PFSK-1 (cell line): Measurements from ENCODE around the gene MTURN.

ENCODE experiments used
- FOXP2 ChIP-seq: optimal IDR thresholded peaks from 2 replicates; pipeline ENCODE3; 2011; ENCODE audit warnings: borderline replicate concordance, control low read depth, inconsistent platforms; ENCODE audit not compliant: insufficient read depth; ENCODE audit errors: extremely low read length, extremely low read depth
- POLR2AphosphoS5 ChIP-seq: IDR thresholded peaks from 2 replicates; pipeline ENCODE4 v1.6.1; 2012; ENCODE audit warnings: low read depth, mild to moderate bottlenecking, control low read depth, low read length, moderate library complexity
- SIN3A ChIP-seq: IDR thresholded peaks from 2 replicates; pipeline ENCODE4 v1.6.1; 2012; ENCODE audit warnings: mild to moderate bottlenecking, low read length, moderate library complexity, borderline replicate concordance; ENCODE audit not compliant: insufficient read depth
- TAF1 ChIP-seq: IDR thresholded peaks from 2 replicates; pipeline ENCODE4 v1.6.1; 2012; ENCODE audit warnings: low read length, control low read depth, borderline replicate concordance; ENCODE audit not compliant: insufficient read depth
- TF ChIP-seq, protein P1 (sequence below), 2 experiments: IDR thresholded peaks; 2 replicates each; pipeline versions ENCODE4 v1.6.1 to v1.8.0; 2011 to 2012; ENCODE audit warnings: low read depth in 2 of 2, low read length in 2 of 2, control low read depth in 1 of 2, inconsistent platforms in 1 of 2, mild to moderate bottlenecking in 1 of 2, moderate library complexity in 1 of 2; ENCODE audit not compliant: insufficient read depth in 1 of 2

Gene MTURN

DNA sequence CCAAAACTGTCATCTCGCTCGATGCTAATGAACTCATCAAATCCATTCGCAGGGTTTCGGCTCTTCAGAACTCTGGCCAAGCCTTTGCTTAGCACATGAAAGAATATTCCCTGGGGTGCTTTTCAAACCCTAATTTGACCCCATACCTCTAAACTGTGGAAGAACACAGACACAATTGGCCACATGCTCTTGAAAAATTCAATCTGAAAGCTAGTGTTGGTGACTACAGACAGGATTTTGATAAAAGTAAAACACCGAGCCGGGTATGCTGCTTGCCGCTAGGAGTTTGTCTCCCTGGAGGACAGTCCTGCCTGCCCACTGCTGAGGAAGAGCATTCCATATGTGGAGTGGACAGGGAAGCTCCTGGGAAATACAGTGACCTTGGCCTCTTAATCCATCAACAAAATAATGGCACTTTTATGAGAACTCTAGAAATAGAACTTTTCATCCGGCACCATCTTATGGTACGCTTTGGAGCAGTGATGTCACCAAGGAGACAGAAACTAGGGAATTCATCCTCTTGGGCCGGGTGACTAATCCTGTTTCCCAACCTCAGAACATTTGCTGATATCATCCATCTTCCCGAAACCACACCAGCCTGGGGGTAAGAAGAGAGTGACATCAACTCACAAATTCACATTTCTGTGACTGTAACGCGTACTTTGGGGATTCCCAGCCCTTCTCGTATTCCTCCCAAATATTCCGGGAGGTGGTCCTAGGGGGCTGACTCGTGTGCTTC lies 34.2 kb downstream of the MTURN start:
- no peak for TF ChIP-seq FOXP2
- no peak for TF ChIP-seq SIN3A
- TF ChIP-seq, protein P1, sequence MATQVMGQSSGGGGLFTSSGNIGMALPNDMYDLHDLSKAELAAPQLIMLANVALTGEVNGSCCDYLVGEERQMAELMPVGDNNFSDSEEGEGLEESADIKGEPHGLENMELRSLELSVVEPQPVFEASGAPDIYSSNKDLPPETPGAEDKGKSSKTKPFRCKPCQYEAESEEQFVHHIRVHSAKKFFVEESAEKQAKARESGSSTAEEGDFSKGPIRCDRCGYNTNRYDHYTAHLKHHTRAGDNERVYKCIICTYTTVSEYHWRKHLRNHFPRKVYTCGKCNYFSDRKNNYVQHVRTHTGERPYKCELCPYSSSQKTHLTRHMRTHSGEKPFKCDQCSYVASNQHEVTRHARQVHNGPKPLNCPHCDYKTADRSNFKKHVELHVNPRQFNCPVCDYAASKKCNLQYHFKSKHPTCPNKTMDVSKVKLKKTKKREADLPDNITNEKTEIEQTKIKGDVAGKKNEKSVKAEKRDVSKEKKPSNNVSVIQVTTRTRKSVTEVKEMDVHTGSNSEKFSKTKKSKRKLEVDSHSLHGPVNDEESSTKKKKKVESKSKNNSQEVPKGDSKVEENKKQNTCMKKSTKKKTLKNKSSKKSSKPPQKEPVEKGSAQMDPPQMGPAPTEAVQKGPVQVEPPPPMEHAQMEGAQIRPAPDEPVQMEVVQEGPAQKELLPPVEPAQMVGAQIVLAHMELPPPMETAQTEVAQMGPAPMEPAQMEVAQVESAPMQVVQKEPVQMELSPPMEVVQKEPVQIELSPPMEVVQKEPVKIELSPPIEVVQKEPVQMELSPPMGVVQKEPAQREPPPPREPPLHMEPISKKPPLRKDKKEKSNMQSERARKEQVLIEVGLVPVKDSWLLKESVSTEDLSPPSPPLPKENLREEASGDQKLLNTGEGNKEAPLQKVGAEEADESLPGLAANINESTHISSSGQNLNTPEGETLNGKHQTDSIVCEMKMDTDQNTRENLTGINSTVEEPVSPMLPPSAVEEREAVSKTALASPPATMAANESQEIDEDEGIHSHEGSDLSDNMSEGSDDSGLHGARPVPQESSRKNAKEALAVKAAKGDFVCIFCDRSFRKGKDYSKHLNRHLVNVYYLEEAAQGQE (IDR thresholded peaks at IDR 0.05; ENCODE audit: insufficient read depth in 1 of 2, low read depth in 2 of 2, low read length in 2 of 2), result no peak
- no peak for TF ChIP-seq POLR2AphosphoS5
- TF ChIP-seq TAF1, result no peak

DNA sequence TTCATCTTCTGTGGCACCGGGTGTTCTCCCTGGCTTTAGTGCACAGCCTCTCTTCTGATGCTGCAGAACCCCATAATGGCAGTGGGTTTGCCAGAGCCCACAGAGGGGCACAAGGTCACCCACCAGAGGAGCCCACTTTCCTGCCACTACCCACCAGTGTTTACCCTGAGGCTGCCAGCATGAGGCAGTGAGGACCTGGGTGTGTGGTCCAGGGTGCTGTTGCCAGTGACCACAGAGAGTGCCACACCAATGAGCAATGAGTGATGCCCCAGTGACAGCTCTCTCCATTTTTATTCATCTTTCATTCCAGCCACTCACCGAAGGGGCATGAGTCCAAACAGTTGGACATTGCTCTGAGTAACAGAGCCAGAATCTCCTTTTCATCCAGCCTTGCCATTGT lies 34.8 kb downstream of the MTURN start:
- TF ChIP-seq, protein P1 (IDR thresholded peaks at IDR 0.05; ENCODE audit: insufficient read depth in 1 of 2, low read depth in 2 of 2, low read length in 2 of 2), result no peak
- TF ChIP-seq SIN3A (no peak), FOXP2 (no peak)

DNA sequence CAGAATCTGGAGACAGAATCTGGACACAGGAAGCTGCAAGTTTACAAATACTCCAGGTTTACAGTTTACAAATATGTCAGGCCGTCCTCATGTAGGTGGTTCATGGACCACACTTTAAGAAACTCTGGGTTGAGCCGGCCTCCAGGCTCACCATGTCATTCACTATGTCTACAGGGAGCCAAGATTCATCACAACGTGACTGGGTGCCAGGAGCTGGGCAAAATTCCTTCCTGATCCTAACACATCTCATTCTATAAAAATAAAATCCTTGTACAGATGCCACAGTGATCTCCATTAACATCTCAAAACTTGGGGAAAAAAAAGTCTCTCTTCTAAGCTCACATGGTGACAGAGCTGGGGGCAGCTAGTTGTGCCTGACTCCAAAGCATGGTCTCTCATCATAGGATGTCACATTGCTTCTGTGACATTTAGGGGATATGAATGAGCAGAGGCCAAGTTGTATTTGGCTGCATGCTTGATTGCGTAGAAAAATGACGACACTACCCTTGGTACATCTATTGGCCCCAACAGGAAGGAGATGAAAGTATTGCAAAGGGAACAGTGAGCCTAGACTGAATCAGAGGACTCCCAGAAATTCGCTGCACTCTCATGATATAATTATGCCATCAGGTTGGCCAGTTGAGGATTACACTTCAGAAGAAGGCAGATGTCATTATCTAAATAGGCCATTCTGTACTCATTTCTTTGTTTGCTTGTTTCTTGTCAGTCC lies 35.9 kb downstream of the MTURN start:
- TF ChIP-seq FOXP2 (no peak), POLR2AphosphoS5 (no peak), SIN3A (no peak), TAF1 (no peak)
- TF ChIP-seq, protein P1 (IDR thresholded peaks at IDR 0.05; ENCODE audit: insufficient read depth in 1 of 2, low read depth in 2 of 2, low read length in 2 of 2), result no peak

DNA sequence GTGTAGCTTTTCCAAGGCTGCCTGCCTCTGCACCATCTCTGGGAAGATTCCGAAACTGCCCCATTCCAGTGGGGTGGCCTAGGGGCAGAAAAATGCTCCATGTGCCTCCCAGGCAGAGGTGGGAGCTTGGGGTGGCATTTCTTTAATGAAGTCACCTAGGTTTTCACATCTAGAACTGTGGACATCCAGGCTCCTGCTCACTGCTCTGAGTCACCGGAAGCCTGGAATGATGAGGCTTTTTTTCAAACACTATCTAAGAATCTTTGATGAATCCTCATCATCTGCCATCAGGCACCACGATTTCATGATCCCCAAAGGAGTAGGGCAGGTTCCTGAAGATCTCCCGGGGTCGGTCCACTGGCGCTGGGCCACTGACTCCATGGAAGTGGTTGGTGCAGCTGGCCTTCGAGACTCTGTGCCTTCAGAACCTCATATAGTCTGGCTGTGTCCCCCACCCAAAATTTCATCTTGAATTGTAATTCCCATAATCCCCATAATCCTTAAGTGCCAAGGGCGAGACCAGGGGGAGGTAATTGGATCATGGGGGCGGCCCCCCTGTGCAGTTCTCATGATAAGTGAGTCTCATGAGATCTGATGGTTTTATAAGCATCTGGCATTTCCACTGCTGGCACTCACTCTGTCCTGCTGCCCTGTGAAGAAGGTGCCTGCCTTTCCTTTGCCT lies 37.1 kb downstream of the MTURN start:
- no peak for TF ChIP-seq TAF1
- TF ChIP-seq, protein P1 (IDR thresholded peaks at IDR 0.05; ENCODE audit: insufficient read depth in 1 of 2, low read depth in 2 of 2, low read length in 2 of 2), result no peak
